ENCODE results near the gene CRACR2B. TPM values are rescaled to one million over a fixed set of nuclear protein-coding genes. Genes with fewer than 3 reads are reported as not detected.
A peak's percentile ranks its signal among the peaks of the same experiment; 100 is the strongest.

The CRACR2B gene
- total RNA-seq, 1 experiment from 2014 or later, result 11.8 TPM

GRCh38 chr11:836274-836673, 8.6 kb downstream of the CRACR2B start:
- DNase-seq (ENCODE audit: low read depth, low spot score), result no peak
- intact Hi-C loops (cut with micrococcal nuclease), result no loop called here
- H2AFZ ChIP-seq (ENCODE audit: low read depth, low read length, poor library complexity, severe bottlenecking), result no peak overlapping the region
- H4K20me1 ChIP-seq (ENCODE audit: insufficient read depth), result peaks cover 23% of the 10 kb centered on the region; the same call in 1 of the 2 replicates
- no peaks in the 10 kb centered on the region for H3K27me3 ChIP-seq (ENCODE audit: insufficient read depth, low read length)
- H3K9me2 ChIP-seq (ENCODE audit: insufficient read depth), result no peaks in the 10 kb centered on the region
- H3K79me2 ChIP-seq (ENCODE audit: insufficient read depth, low read length), result peaks cover 80% of the 10 kb centered on the region
- TF ChIP-seq POLR2A (IDR thresholded peaks at IDR 0.05; ENCODE audit: borderline replicate concordance, extremely low read depth, insufficient read depth, insufficient read length), result no peak
- no peak overlapping the region for H3K9ac ChIP-seq (ENCODE audit: low read length)
- no peaks in the 10 kb centered on the region for H3K9me3 ChIP-seq (ENCODE audit: control insufficient read depth in 1 of 2, insufficient read depth in 1 of 2, low read depth in 1 of 2, low read length in 2 of 2)
- H3K27ac ChIP-seq (ENCODE audit: low read depth, low read length), result peak overlapping the region; percentile 97
- no peak overlapping the region for H3K4me2 ChIP-seq (ENCODE audit: low read length)
- ChIA-PET RAD21 (ENCODE audit: low non-redundant PET in 1 of 2, low total read pairs in 2 of 2, uncharacterized antibody in 2 of 2, unreplicated experiment in 2 of 2) (no interaction called here), CTCF (no interaction called here), POLR2A (no interaction called here)
- no peak for ATAC-seq
- H3K4me1 ChIP-seq (ENCODE audit: control insufficient read depth in 1 of 2, insufficient read depth in 2 of 2, low read length in 2 of 2), result peaks cover 43 to 84% of the 10 kb centered on the region in 2 experiments
- peaks cover 3 to 44% of the 10 kb centered on the region in 2 experiments; a peak in 3 of 4 replicates for H3K36me3 ChIP-seq (ENCODE audit: control insufficient read depth in 1 of 2, insufficient read depth in 2 of 2, low read length in 2 of 2)
- BruUV-seq (replicated peaks), result no TSS peak
- no peak overlapping the region for H3K4me3 ChIP-seq (replicated peaks in 1 of 2; ENCODE audit: low read depth in 1 of 2, low read length in 2 of 2)

DNA sequence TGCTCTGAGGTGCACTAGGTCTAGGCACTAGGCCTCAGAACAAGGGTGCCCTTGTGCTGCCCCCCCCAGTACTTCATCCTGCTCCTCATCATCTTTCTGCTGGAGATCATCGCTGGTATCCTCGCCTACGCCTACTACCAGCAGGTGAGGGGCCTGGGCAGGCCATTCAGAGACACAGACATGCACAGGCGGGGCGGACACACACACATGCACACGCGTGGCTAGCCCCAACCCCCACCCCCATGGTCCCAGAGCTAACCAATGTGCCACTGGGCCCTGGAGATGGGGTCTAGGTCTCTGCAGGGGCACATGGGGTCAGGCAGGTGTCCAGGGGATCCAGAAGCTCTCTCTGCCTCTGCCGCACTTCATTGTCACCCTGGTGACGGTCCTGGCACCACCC, 9.0 kb downstream of the CRACR2B start:
- Histone ChIP-seq H3K79me2 (ENCODE audit: insufficient read depth, low read length) (peaks cover 84% of the 10 kb centered on the region), H3K4me1 (ENCODE audit: control insufficient read depth in 1 of 2, insufficient read depth in 2 of 2, low read length in 2 of 2) (peaks cover 39 to 81% of the 10 kb centered on the region in 2 experiments), H3K9me2 (ENCODE audit: insufficient read depth) (no peaks in the 10 kb centered on the region), H4K20me1 (ENCODE audit: insufficient read depth) (peaks cover 23% of the 10 kb centered on the region; the same call in 1 of the 2 replicates), H3K4me2 (ENCODE audit: low read length) (no peak overlapping the region), H3K9ac (ENCODE audit: low read length) (0 out of 2 replicates have a peak overlapping the region, but pooled peaks have one; percentile 17), H3K27ac (ENCODE audit: low read depth, low read length) (peak overlapping the region; percentile 97), H3K27me3 (ENCODE audit: insufficient read depth, low read length) (no peaks in the 10 kb centered on the region), H3K36me3 (ENCODE audit: control insufficient read depth in 1 of 2, insufficient read depth in 2 of 2, low read length in 2 of 2) (peaks cover 3 to 44% of the 10 kb centered on the region in 2 experiments; a peak in 3 of 4 replicates), H3K4me3 (replicated peaks in 1 of 2; ENCODE audit: low read depth in 1 of 2, low read length in 2 of 2) (no peak overlapping the region), H2AFZ (ENCODE audit: low read depth, low read length, poor library complexity, severe bottlenecking) (no peak overlapping the region), H3K9me3 (ENCODE audit: control insufficient read depth in 1 of 2, insufficient read depth in 1 of 2, low read depth in 1 of 2, low read length in 2 of 2) (no peaks in the 10 kb centered on the region)
- ATAC-seq, result no peak
- ChIA-PET POLR2A (no interaction called here), CTCF (no interaction called here), RAD21 (ENCODE audit: low non-redundant PET in 1 of 2, low total read pairs in 2 of 2, uncharacterized antibody in 2 of 2, unreplicated experiment in 2 of 2) (no interaction called here)
- intact Hi-C loops (cut with micrococcal nuclease), result no loop called here
- no TSS peak for BruUV-seq (replicated peaks)
- TF ChIP-seq CTCF (IDR thresholded peaks at IDR 0.05 in 2 of 3, conservative IDR thresholded peaks at IDR 0.05 in 1 of 3; ENCODE audit: borderline replicate concordance in 1 of 3, insufficient read depth in 1 of 3, low read depth in 2 of 3, low read length in 2 of 3), result no peak
- no peak for TF ChIP-seq POLR2AphosphoS5 (IDR thresholded peaks at IDR 0.05; ENCODE audit: low read depth, low read length)
- no peak for TF ChIP-seq EZH2phosphoT487 (IDR thresholded peaks at IDR 0.05; ENCODE audit: borderline replicate concordance)
- TF ChIP-seq TCF7L2 (IDR thresholded peaks at IDR 0.05; ENCODE audit: borderline replicate concordance, extremely low read depth, insufficient read depth, insufficient read length), result no peak
- DNase-seq (ENCODE audit: low read depth, low spot score), result no peak

Measured in HCT116 (cell line).